Measurements from ENCODE around the gene UGT2B15. TPM values are rescaled to one million over a fixed set of nuclear protein-coding genes. Genes with fewer than 3 reads are reported as not detected.

UGT2B15 gene
- total and polyA plus RNA-seq, 12 donors = not detected

GRCh38 chr4:68617003-68617698, 53.3 kb downstream of the UGT2B15 start:
- Histone ChIP-seq H3K4me3 (no peak overlapping the region), H3K4me1 (no peaks in the 10 kb centered on the region), H3K9me3 (no peaks in the 10 kb centered on the region), H3K27me3 (no peaks in the 10 kb centered on the region), H3K36me3 (no peaks in the 10 kb centered on the region), H3K27ac (no peak overlapping the region)
- intact Hi-C loops (cut with DNase I) = no loop called here
- DNase-seq (no peak), ATAC-seq (no peak)
- no peak for TF ChIP-seq CTCF (IDR thresholded peaks at IDR 0.05)

GRCh38 chr4:68615699-68616422, 54.6 kb downstream of the UGT2B15 start:
- 93% methylated on average over 11 of the region's 11 CpGs; no CpG with 5 or more reads in 1 of the 2 donors for WGBS, 2 donors
- Histone ChIP-seq H3K27me3 (no peaks in the 10 kb centered on the region), H3K36me3 (no peaks in the 10 kb centered on the region), H3K9me3 (no peaks in the 10 kb centered on the region), H3K4me1 (no peaks in the 10 kb centered on the region), H3K4me3 (no peak overlapping the region), H3K27ac (no peak overlapping the region)
- ATAC-seq (no peak), DNase-seq (no peak)
- TF ChIP-seq CTCF (IDR thresholded peaks at IDR 0.05) = no peak
- intact Hi-C loops (cut with DNase I) = no loop called here

- no peak for ATAC-seq
- Histone ChIP-seq H3K36me3 (no peaks in the 10 kb centered on the region), H3K9me3 (no peaks in the 10 kb centered on the region), H3K27ac (no peak overlapping the region), H3K4me1 (no peaks in the 10 kb centered on the region), H3K27me3 (no peaks in the 10 kb centered on the region), H3K4me3 (no peak overlapping the region)
- no peak for DNase-seq
- no peak for TF ChIP-seq CTCF (IDR thresholded peaks at IDR 0.05)
- intact Hi-C loops (cut with DNase I) = no loop called here
- 62% methylated on average over 1 of the region's 1 CpG; no CpG with 5 or more reads in 1 of the 2 donors for WGBS, 2 donors
Measured at GRCh38 chr4:68613752-68614151, 56.7 kb downstream of the UGT2B15 start.

GRCh38 chr4:68606240-68606639, 64.2 kb downstream of the UGT2B15 start:
- intact Hi-C loops (cut with DNase I) = loop anchor here in 1 of 10 donors (2.0 kb wide), 1 partner anchor 25 kb away; no protein-coding TSS in a partner anchor
- 77% methylated on average over 1 of the region's 1 CpG; no CpG with 5 or more reads in 1 of the 2 donors for WGBS, 2 donors
- Histone ChIP-seq H3K27ac (no peak overlapping the region), H3K9me3 (no peaks in the 10 kb centered on the region), H3K4me3 (no peak overlapping the region), H3K27me3 (no peaks in the 10 kb centered on the region), H3K4me1 (no peaks in the 10 kb centered on the region), H3K36me3 (no peaks in the 10 kb centered on the region)
- DNase-seq = no peak
- TF ChIP-seq CTCF (IDR thresholded peaks at IDR 0.05) = no peak
- no peak for ATAC-seq

Data from heart right ventricle (tissue), 16 donors.